ENCODE measurements around the gene MMP15.
A peak's percentile ranks its signal among the peaks of the same experiment; 100 is the strongest.
"Not testable (repeated sequence)": the region's sequence is repeated elsewhere in the genome, so short reads cannot be mapped to it uniquely, and the experiment has no call there.

MMP15 gene

DNA sequence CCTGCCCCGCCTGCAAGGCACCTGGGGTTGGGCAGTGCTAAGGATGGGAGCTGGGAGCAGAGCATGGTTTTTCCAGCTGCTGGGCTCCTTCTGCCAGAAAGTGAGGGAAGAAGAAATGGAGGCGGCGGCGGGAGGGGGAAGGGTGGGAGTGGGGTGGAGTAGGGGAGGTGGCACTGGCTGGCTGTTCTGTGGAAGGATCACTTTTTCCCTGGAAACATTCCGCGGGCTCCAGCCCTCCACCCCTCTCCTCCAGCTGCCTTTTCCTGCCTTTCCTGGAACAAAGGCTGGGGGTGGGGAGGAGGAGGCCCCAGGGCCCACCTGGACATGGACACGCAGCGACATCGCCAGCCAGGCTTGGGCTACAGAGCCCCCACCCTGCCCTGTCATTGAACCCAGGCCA is 62.5 kb downstream of the MMP15 start:
- no peak overlapping the region for H3K4me3 Mint-ChIP-seq
- no peaks in the 10 kb centered on the region for H3K4me1 Mint-ChIP-seq
- no peak for DNase-seq (ENCODE audit: low spot score in 2 of 2)
- no peaks in the 10 kb centered on the region for H3K9me3 Mint-ChIP-seq
- H3K27ac Mint-ChIP-seq = no peak overlapping the region
- no peak for ATAC-seq
- no peaks in the 10 kb centered on the region for H3K36me3 Mint-ChIP-seq

GRCh38 chr16:58090396-58090795 is 64.8 kb downstream of the MMP15 start:
- not testable (repeated sequence) for ATAC-seq; H3K36me3 Mint-ChIP-seq; H3K27ac Mint-ChIP-seq; H3K4me3 Mint-ChIP-seq; H3K9me3 Mint-ChIP-seq; H3K4me1 Mint-ChIP-seq; DNase-seq (ENCODE audit: low spot score in 2 of 2)

GRCh38 chr16:58094026-58094425 is 68.5 kb downstream of the MMP15 start:
- Mint-ChIP-seq H3K4me3 (no peak overlapping the region), H3K9me3 (no peaks in the 10 kb centered on the region), H3K4me1 (peaks cover 12% of the 10 kb centered on the region), H3K27ac (no peak overlapping the region), H3K36me3 (no peaks in the 10 kb centered on the region)
- DNase-seq (ENCODE audit: low spot score in 2 of 2) (no peak), ATAC-seq (no peak)

GRCh38 chr16:58094791-58095574 is 69.4 kb downstream of the MMP15 start:
- DNase-seq (ENCODE audit: low spot score in 2 of 2) = no peak
- Mint-ChIP-seq H3K36me3 (no peaks in the 10 kb centered on the region), H3K4me3 (no peak overlapping the region)

GRCh38 chr16:58095575-58095960 is 70.0 kb downstream of the MMP15 start:
- not testable (repeated sequence) for H3K36me3 Mint-ChIP-seq; H3K4me3 Mint-ChIP-seq; ATAC-seq; H3K27ac Mint-ChIP-seq; DNase-seq (ENCODE audit: low spot score in 2 of 2); H3K9me3 Mint-ChIP-seq
- H3K4me1 Mint-ChIP-seq = peaks cover 17% of the 10 kb centered on the region

More at GRCh38 chr16:58094791-58095574, 69.4 kb downstream of the MMP15 start:
- H3K4me1 Mint-ChIP-seq = peaks cover 13% of the 10 kb centered on the region
- no peak overlapping the region for H3K27ac Mint-ChIP-seq
- ATAC-seq = peak; percentile 25
- H3K9me3 Mint-ChIP-seq = no peaks in the 10 kb centered on the region

GRCh38 chr16:58096249-58096648 is 70.7 kb downstream of the MMP15 start:
- Mint-ChIP-seq H3K4me3 (no peak overlapping the region), H3K4me1 (peaks cover 17% of the 10 kb centered on the region), H3K36me3 (no peaks in the 10 kb centered on the region), H3K9me3 (no peaks in the 10 kb centered on the region), H3K27ac (no peak overlapping the region)
- ATAC-seq = no peak
- no peak for DNase-seq (ENCODE audit: low spot score in 2 of 2)

Measured in stimulated activated effector memory CD8-positive, alpha-beta T cell treated with anti-CD3 and anti-CD28 coated beads, Interleukin-12 subunit alpha, Interleukin-12 subunit beta, amount 100 ng/mL, for 72 hours (primary cell).